NCI-H1048 (cell line): ENCODE results near the gene TRPM1.
A peak's percentile ranks its signal among the peaks of the same experiment; 100 is the strongest.

Source experiments
- DNase-seq: peaks from one replicate; lab custom pipeline; 2025; lab: John Stamatoyannopoulos, UW

TRPM1 gene

GRCh38 chr15:31016446-31016915 is 85.0 kb downstream of the TRPM1 start:
- no peak for DNase-seq

GRCh38 chr15:31014608-31014925 is 87.0 kb downstream of the TRPM1 start:
- no peak for DNase-seq

- DNase-seq: no peak
These were observed 87.5 kb downstream of the TRPM1 start for GRCh38 chr15:31013863-31014607.

- DNase-seq: no peak
These were observed 89.1 kb downstream of the TRPM1 start for GRCh38 chr15:31012455-31012854.

GRCh38 chr15:31010036-31010435 is 91.5 kb downstream of the TRPM1 start:
- no peak for DNase-seq

GRCh38 chr15:31005660-31006059 is 95.9 kb downstream of the TRPM1 start:
- no peak for DNase-seq

- DNase-seq: no peak
These were observed 97.2 kb downstream of the TRPM1 start for GRCh38 chr15:31004220-31004733.

- no peak for DNase-seq
These were observed 99.8 kb downstream of the TRPM1 start for GRCh38 chr15:31001702-31002101.

GRCh38 chr15:30999729-31000128 is 101.8 kb downstream of the TRPM1 start:
- DNase-seq: no peak

- DNase-seq: no peak
These were observed 104.3 kb downstream of the TRPM1 start for GRCh38 chr15:30997270-30997669.

- DNase-seq: no peak
These were observed 109.2 kb downstream of the TRPM1 start for GRCh38 chr15:30992249-30992864.

- DNase-seq: peak; percentile 35
These were observed 110.0 kb downstream of the TRPM1 start, which contains the start of gene MTMR10 for GRCh38 chr15:30991255-30992235. Gene MTMR10 (minus strand): TSS chr15:30991628. CDS start chr15:30991506, 122 bp downstream.

- DNase-seq: no peak
These were observed 110.9 kb downstream of the TRPM1 start for GRCh38 chr15:30990446-30991254.

GRCh38 chr15:30990036-30990435 is 111.5 kb downstream of the TRPM1 start:
- DNase-seq: no peak

GRCh38 chr15:30985081-30985531 is 116.4 kb downstream of the TRPM1 start:
- DNase-seq: no peak

GRCh38 chr15:30984542-30984941 is 117.0 kb downstream of the TRPM1 start:
- no peak for DNase-seq

GRCh38 chr15:30984118-30984517 is 117.4 kb downstream of the TRPM1 start:
- DNase-seq: no peak

- no peak for DNase-seq
These were observed 122.1 kb downstream of the TRPM1 start for GRCh38 chr15:30979457-30979856.

- no peak for DNase-seq
These were observed 123.2 kb downstream of the TRPM1 start for GRCh38 chr15:30978328-30978727.

GRCh38 chr15:30974112-30974511 is 127.4 kb downstream of the TRPM1 start:
- no peak for DNase-seq

- no peak for DNase-seq
These were observed 128.1 kb downstream of the TRPM1 start for GRCh38 chr15:30973379-30973778.
